Tibial artery (tissue), 4 donors: ENCODE measurements around the gene ZNRF3.

ENCODE experiments used
- DNase-seq, 2 donors: peaks; one replicate each; pipeline ENCODE4 v3.0.0-alpha.2; 2019
- H3K27ac ChIP-seq, 2 donors: fragments of 200-600 bp; sonication (generic) in 1 of 2; 1 replicate in 1 of 2; 2 replicates in 1 of 2; pipeline ENCODE4 v1.5.1; 2018 to 2019; ENCODE audit warnings: mild to moderate bottlenecking in 1 of 2
- H3K27me3 ChIP-seq, 2 donors: fragments of 200-600 bp; sonication (generic) in 1 of 2; one replicate each; pipeline versions ENCODE4 v1.5.1 to v1.6.0; 2016 to 2019
- H3K36me3 ChIP-seq, 3 donors: fragments of 200-600 bp; sonication (generic) in 2 of 3; one replicate each; pipeline ENCODE4 v1.5.1; 2016 to 2019; ENCODE audit warnings: mild to moderate bottlenecking in 2 of 3
- H3K4me1 ChIP-seq, 4 donors: fragments of 200-600 bp; sonication (generic) in 2 of 4; 1 replicate in 3 of 4; 2 replicates in 1 of 4; pipeline ENCODE4 v1.5.1; 2016 to 2019
- H3K4me3 ChIP-seq, 2 donors: fragments of 200-600 bp; sonication (generic) in 1 of 2; 1 replicate in 1 of 2; 2 replicates in 1 of 2; pipeline ENCODE4 v1.5.1; 2018 to 2019; ENCODE audit warnings: mild to moderate bottlenecking in 2 of 2
- H3K9me3 ChIP-seq, 3 donors: fragments of 200-600 bp; sonication (generic) in 1 of 3; one replicate each; pipeline ENCODE4 v1.5.1; 2016 to 2019
- intact Hi-C: fragments of 100-400 bp; cut with DNase I; formaldehyde crosslinking; loops from one replicate; pipeline ENCODE4 v1.15.0; 2023; ENCODE audit warnings: low total_unique reads
- TF ChIP-seq, protein P1 (sequence below), 2 experiments: fragments of 200-600 bp in 1 of 2; fragments of 450-650 bp in 1 of 2; IDR thresholded peaks; one replicate each; pipeline ENCODE4 v1.5.1; 2017 to 2019; ENCODE audit warnings: antibody characterized with exemption in 2 of 2, mild to moderate bottlenecking in 1 of 2, moderate library complexity in 1 of 2

Gene ZNRF3

GRCh38 chr22:28910569-28911303, 27.4 kb downstream of the ZNRF3 start:
- Histone ChIP-seq H3K4me3 (no peak overlapping the region), H3K27ac (peak overlapping the region; percentile 80 to 84), H3K4me1 (peaks cover 0 to 89% (median 48%) of the 10 kb centered on the region in 4 donors), H3K27me3 (no peaks in the 10 kb centered on the region), H3K36me3 (no peaks in the 10 kb centered on the region), H3K9me3 (no peaks in the 10 kb centered on the region)
- TF ChIP-seq, protein P1, sequence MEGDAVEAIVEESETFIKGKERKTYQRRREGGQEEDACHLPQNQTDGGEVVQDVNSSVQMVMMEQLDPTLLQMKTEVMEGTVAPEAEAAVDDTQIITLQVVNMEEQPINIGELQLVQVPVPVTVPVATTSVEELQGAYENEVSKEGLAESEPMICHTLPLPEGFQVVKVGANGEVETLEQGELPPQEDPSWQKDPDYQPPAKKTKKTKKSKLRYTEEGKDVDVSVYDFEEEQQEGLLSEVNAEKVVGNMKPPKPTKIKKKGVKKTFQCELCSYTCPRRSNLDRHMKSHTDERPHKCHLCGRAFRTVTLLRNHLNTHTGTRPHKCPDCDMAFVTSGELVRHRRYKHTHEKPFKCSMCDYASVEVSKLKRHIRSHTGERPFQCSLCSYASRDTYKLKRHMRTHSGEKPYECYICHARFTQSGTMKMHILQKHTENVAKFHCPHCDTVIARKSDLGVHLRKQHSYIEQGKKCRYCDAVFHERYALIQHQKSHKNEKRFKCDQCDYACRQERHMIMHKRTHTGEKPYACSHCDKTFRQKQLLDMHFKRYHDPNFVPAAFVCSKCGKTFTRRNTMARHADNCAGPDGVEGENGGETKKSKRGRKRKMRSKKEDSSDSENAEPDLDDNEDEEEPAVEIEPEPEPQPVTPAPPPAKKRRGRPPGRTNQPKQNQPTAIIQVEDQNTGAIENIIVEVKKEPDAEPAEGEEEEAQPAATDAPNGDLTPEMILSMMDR (IDR thresholded peaks at IDR 0.05): no peak
- intact Hi-C loops: no loop called here
- DNase-seq: no peak

DNA sequence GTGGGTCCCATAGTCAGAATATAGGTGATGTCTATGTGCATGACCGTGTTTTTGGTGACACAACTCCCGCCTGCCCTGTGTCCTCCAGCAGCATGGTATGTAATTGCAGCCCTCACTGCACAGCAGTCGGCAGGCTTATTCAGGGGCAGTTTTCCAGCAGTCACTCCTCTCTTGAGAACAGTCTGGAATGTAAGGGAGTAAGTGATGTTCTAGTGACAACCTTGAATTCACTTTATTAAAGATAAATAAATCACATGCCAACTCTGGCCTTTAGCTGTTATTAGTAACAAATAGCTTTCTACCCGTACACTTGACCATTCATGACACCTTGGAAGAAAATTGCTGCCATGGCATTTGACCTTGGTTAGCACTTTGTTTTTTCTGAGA, 27.9 kb downstream of the ZNRF3 start:
- intact Hi-C loops: no loop called here
- Histone ChIP-seq H3K36me3 (no peaks in the 10 kb centered on the region), H3K27ac (peak overlapping the region; percentile 80 to 84), H3K4me1 (peaks cover 0 to 89% (median 47%) of the 10 kb centered on the region in 4 donors), H3K4me3 (no peak overlapping the region), H3K9me3 (no peaks in the 10 kb centered on the region), H3K27me3 (no peaks in the 10 kb centered on the region)
- DNase-seq: no peak
- TF ChIP-seq, protein P1 (IDR thresholded peaks at IDR 0.05): no peak

- Histone ChIP-seq H3K4me3 (no peak overlapping the region), H3K36me3 (no peaks in the 10 kb centered on the region), H3K27ac (peak overlapping the region; percentile 80 to 84), H3K4me1 (peaks cover 0 to 96% (median 50%) of the 10 kb centered on the region in 4 donors), H3K9me3 (no peaks in the 10 kb centered on the region), H3K27me3 (no peaks in the 10 kb centered on the region)
- no peak for DNase-seq
- TF ChIP-seq, protein P1 (IDR thresholded peaks at IDR 0.05): no peak
- intact Hi-C loops: no loop called here
Measured at GRCh38 chr22:28911777-28912669, 28.7 kb downstream of the ZNRF3 start.

GRCh38 chr22:28914201-28914600, 30.8 kb downstream of the ZNRF3 start:
- DNase-seq: no peak
- H3K4me3 ChIP-seq: no peak overlapping the region
- H3K36me3 ChIP-seq: no peaks in the 10 kb centered on the region
- peaks cover 0 to 99% (median 67%) of the 10 kb centered on the region in 4 donors for H3K4me1 ChIP-seq
- H3K27ac ChIP-seq: peak overlapping the region; percentile 80 to 84
- TF ChIP-seq, protein P1 (IDR thresholded peaks at IDR 0.05): no peak
- intact Hi-C loops: no loop called here
- no peaks in the 10 kb centered on the region for H3K9me3 ChIP-seq
- no peaks in the 10 kb centered on the region for H3K27me3 ChIP-seq

- Histone ChIP-seq H3K36me3 (no peaks in the 10 kb centered on the region), H3K27ac (peak overlapping the region; percentile 80 to 84), H3K4me1 (peaks cover 0 to 86% (median 55%) of the 10 kb centered on the region in 4 donors), H3K9me3 (no peaks in the 10 kb centered on the region), H3K27me3 (no peaks in the 10 kb centered on the region), H3K4me3 (no peak overlapping the region)
- TF ChIP-seq, protein P1 (IDR thresholded peaks at IDR 0.05): no peak
- intact Hi-C loops: no loop called here
- DNase-seq: no peak
Measured at GRCh38 chr22:28915969-28916368, 32.6 kb downstream of the ZNRF3 start.
